Vagina (tissue), 2 donors: ENCODE data around the gene CEP170B. TPM values are rescaled to one million over a fixed set of nuclear protein-coding genes. Genes with fewer than 3 reads are reported as not detected.

Source experiments
- DNase-seq, 2 donors: peaks; one replicate each; pipeline ENCODE4 v3.0.0-alpha.2; 2017; ENCODE audit errors: extremely low spot score in 2 of 2
- H3K27ac ChIP-seq: fragments of 200-600 bp; sonication (generic); one replicate; pipeline ENCODE4 v1.5.1; 2019
- H3K27me3 ChIP-seq: fragments of 200-600 bp; sonication (generic); one replicate; pipeline ENCODE4 v1.5.1; 2019
- H3K36me3 ChIP-seq, 2 donors: fragments of 200-600 bp; sonication (generic); one replicate each; pipeline ENCODE4 v1.5.1; 2017 to 2019
- H3K4me1 ChIP-seq: fragments of 200-600 bp; sonication (generic); one replicate; pipeline ENCODE4 v1.5.1; 2019
- H3K4me3 ChIP-seq, 2 donors: fragments of 200-600 bp; sonication (generic); 1 replicate in 1 of 2; 2 replicates in 1 of 2; pipeline ENCODE4 v1.5.1; 2016 to 2019
- H3K9me3 ChIP-seq: fragments of 200-600 bp; sonication (generic); one replicate; pipeline ENCODE4 v1.5.1; 2019
- CTCF ChIP-seq, 3 experiments: fragments of 450-650 bp in 2 of 3; fragments of 200-600 bp in 1 of 3; sonication (generic) in 1 of 3; IDR thresholded peaks; one replicate each; pipeline ENCODE4 v1.5.1; 2017 to 2019; ENCODE audit warnings: antibody characterized with exemption in 3 of 3, mild to moderate bottlenecking in 2 of 3, moderate library complexity in 2 of 3
- POLR2A ChIP-seq, 2 donors: fragments of 450-650 bp; IDR thresholded peaks; one replicate each; pipeline ENCODE4 v1.6.1; 2017; ENCODE audit warnings: antibody characterized with exemption in 2 of 2, mild to moderate bottlenecking in 2 of 2, moderate library complexity in 2 of 2
- POLR2AphosphoS5 ChIP-seq, 2 donors: sonication (generic); formaldehyde crosslinking; IDR thresholded peaks; one replicate each; pipeline ENCODE4 v1.9.0; 2017; ENCODE audit warnings: antibody characterized with exemption in 2 of 2, mild to moderate bottlenecking in 2 of 2, low read depth in 1 of 2; ENCODE audit not compliant: insufficient read depth in 1 of 2
- intact Hi-C: fragments of 100-400 bp; cut with DNase I; formaldehyde crosslinking; loops from one replicate; pipeline ENCODE4 v1.15.1; 2023
- total RNA-seq: library from RNA; depleted of rRNA; stranded (reverse); fragments of >200 nt; gene quantifications from one replicate; pipeline ENCODE4 v1.2.3, GENCODE V29; 2016

Gene CEP170B
- total RNA-seq, 1 donor from 2014 or later, result 17.9 TPM

- intact Hi-C loops, result no loop called here
- no peaks in the 10 kb centered on the region for H3K9me3 ChIP-seq
- peaks cover 0 to 10% of the 10 kb centered on the region in 2 donors for H3K36me3 ChIP-seq
- no peak for DNase-seq
- no peaks in the 10 kb centered on the region for H3K27me3 ChIP-seq
- no peak overlapping the region for H3K4me3 ChIP-seq
- H3K27ac ChIP-seq, result no peak overlapping the region
- peaks cover 9% of the 10 kb centered on the region for H3K4me1 ChIP-seq
- no peak for TF ChIP-seq POLR2A (IDR thresholded peaks at IDR 0.05)
- no peak for TF ChIP-seq CTCF (IDR thresholded peaks at IDR 0.05)
- TF ChIP-seq POLR2AphosphoS5 (IDR thresholded peaks at IDR 0.05; ENCODE audit: insufficient read depth in 1 of 2, low read depth in 1 of 2), result no peak
Observed at GRCh38 chr14:104891121-104891551, 26.1 kb downstream of the CEP170B start.

GRCh38 chr14:104891664-104892530, 26.8 kb downstream of the CEP170B start:
- no peak for TF ChIP-seq POLR2A (IDR thresholded peaks at IDR 0.05)
- no peak for TF ChIP-seq CTCF (IDR thresholded peaks at IDR 0.05)
- TF ChIP-seq POLR2AphosphoS5 (IDR thresholded peaks at IDR 0.05; ENCODE audit: insufficient read depth in 1 of 2, low read depth in 1 of 2), result no peak
- Histone ChIP-seq H3K9me3 (no peaks in the 10 kb centered on the region), H3K27ac (no peak overlapping the region), H3K4me1 (peaks cover 13% of the 10 kb centered on the region), H3K4me3 (no peak overlapping the region), H3K36me3 (peaks cover 0 to 4% of the 10 kb centered on the region in 2 donors), H3K27me3 (no peaks in the 10 kb centered on the region)
- no peak for DNase-seq
- intact Hi-C loops, result no loop called here

GRCh38 chr14:104892531-104893434, 27.7 kb downstream of the CEP170B start:
- Histone ChIP-seq H3K4me3 (no peak overlapping the region), H3K27ac (no peak overlapping the region), H3K27me3 (no peaks in the 10 kb centered on the region), H3K9me3 (no peaks in the 10 kb centered on the region), H3K36me3 (no peaks in the 10 kb centered on the region), H3K4me1 (peaks cover 13% of the 10 kb centered on the region)
- no peak for DNase-seq
- intact Hi-C loops, result no loop called here
- TF ChIP-seq POLR2A (IDR thresholded peaks at IDR 0.05), result no peak
- no peak for TF ChIP-seq POLR2AphosphoS5 (IDR thresholded peaks at IDR 0.05; ENCODE audit: insufficient read depth in 1 of 2, low read depth in 1 of 2)
- no peak for TF ChIP-seq CTCF (IDR thresholded peaks at IDR 0.05)

- H3K4me1 ChIP-seq, result peaks cover 13% of the 10 kb centered on the region
- no peaks in the 10 kb centered on the region for H3K9me3 ChIP-seq
- H3K36me3 ChIP-seq, result no peaks in the 10 kb centered on the region
- no peak overlapping the region for H3K27ac ChIP-seq
- intact Hi-C loops, result no loop called here
- H3K4me3 ChIP-seq, result no peak overlapping the region
- no peak for DNase-seq
- no peaks in the 10 kb centered on the region for H3K27me3 ChIP-seq
- TF ChIP-seq CTCF (IDR thresholded peaks at IDR 0.05), result no peak
- no peak for TF ChIP-seq POLR2AphosphoS5 (IDR thresholded peaks at IDR 0.05; ENCODE audit: insufficient read depth in 1 of 2, low read depth in 1 of 2)
- no peak for TF ChIP-seq POLR2A (IDR thresholded peaks at IDR 0.05)
Observed at GRCh38 chr14:104893435-104894207, 28.6 kb downstream of the CEP170B start.
